Naive thymus-derived CD8-positive, alpha-beta T cell (primary cell): ENCODE data around the gene CABP2. TPM values are rescaled to one million over a fixed set of nuclear protein-coding genes. Genes with fewer than 3 reads are reported as not detected.
A peak's percentile ranks its signal among the peaks of the same experiment; 100 is the strongest.

Experiments
- ATAC-seq, 2 donors: fragments of 150-1000 bp; cut with Tn5 transposase in 1 of 2; sonication (Bioruptor Pico), chemical (Tn5 transposase) in 1 of 2; 1 replicate in 1 of 2; 2 replicates in 1 of 2; pipeline ENCODE4 v1.10.0; 2021; ENCODE audit warnings: mild to moderate bottlenecking in 2 of 2, moderate library complexity in 2 of 2
- POLR2A ChIA-PET: fragments of 350-600 bp; sonication (Branson Sonifier 250); formaldehyde crosslinking; loops from one replicate; lab custom pipeline; 2021; ENCODE audit warnings: antibody characterized with exemption; lab: Charles Lee
- DNase-seq, 10 donors: peaks; one replicate each; pipeline versions ENCODE4 v3.0.0 to v3.0.0-alpha.2; 2020 to 2022
- H3K27ac Mint-ChIP-seq, 10 donors: one replicate each; pipeline ENCODE4 v1.8.0; 2020 to 2022; ENCODE audit warnings: mild to moderate bottlenecking in 10 of 10, mixed read lengths in 10 of 10, moderate library complexity in 4 of 10, inconsistent platforms in 1 of 10
- H3K27me3 Mint-ChIP-seq, 5 donors: one replicate each; pipeline ENCODE4 v1.8.0; 2021 to 2022; ENCODE audit warnings: mixed read lengths in 5 of 5
- H3K36me3 Mint-ChIP-seq, 3 donors: one replicate each; pipeline ENCODE4 v1.8.0; 2020 to 2022; ENCODE audit warnings: mixed read lengths in 3 of 3, mild to moderate bottlenecking in 2 of 3, inconsistent platforms in 1 of 3
- H3K4me1 Mint-ChIP-seq, 4 donors: one replicate each; pipeline ENCODE4 v1.8.0; 2021 to 2022; ENCODE audit warnings: mixed read lengths in 4 of 4
- H3K4me3 Mint-ChIP-seq, 10 donors: one replicate each; pipeline ENCODE4 v1.8.0; 2020 to 2022; ENCODE audit warnings: mild to moderate bottlenecking in 10 of 10, mixed read lengths in 10 of 10, moderate library complexity in 6 of 10, inconsistent platforms in 1 of 10
- H3K9me3 Mint-ChIP-seq, 9 donors: one replicate each; pipeline ENCODE4 v1.8.0; 2020 to 2022; ENCODE audit warnings: mixed read lengths in 9 of 9, mild to moderate bottlenecking in 3 of 9, inconsistent platforms in 1 of 9, moderate library complexity in 1 of 9
- polyA plus RNA-seq, 3 donors: library from polyadenylated mRNA; unstranded; fragments of 300-500 nt; fragmentation: Illumina TruSeq; gene quantifications; one replicate each; pipeline ENCODE4 v1.2.3, GENCODE V29; 2021
- total RNA-seq, 8 experiments: library from RNA in 2 of 8; stranded (reverse) in 2 of 8; gene quantifications; one replicate each; pipeline ENCODE4 v1.2.3 and lab custom pipeline; 2021 to 2026

CABP2 gene
- total and polyA plus RNA-seq, 5 experiments from 2014 or later, result not detected

GRCh38 chr11:67534070-67534679 is 10.9 kb upstream of the CABP2 start:
- peaks cover 0 to 5% (median 0%) of the 10 kb centered on the region in 5 donors for H3K27me3 Mint-ChIP-seq
- H3K9me3 Mint-ChIP-seq, result peaks cover 0 to 20% (median 7%) of the 10 kb centered on the region in 9 donors
- no peak overlapping the region for H3K4me3 Mint-ChIP-seq
- DNase-seq, result no peak
- H3K27ac Mint-ChIP-seq, result no peak overlapping the region
- H3K36me3 Mint-ChIP-seq, result peaks cover 0 to 11% (median 3%) of the 10 kb centered on the region in 3 donors
- H3K4me1 Mint-ChIP-seq, result no peaks in the 10 kb centered on the region
- ATAC-seq, result no peak
- POLR2A ChIA-PET, result no interaction called here

GRCh38 chr11:67532889-67533288 is 9.6 kb upstream of the CABP2 start:
- no peak for DNase-seq
- Mint-ChIP-seq H3K4me1 (no peaks in the 10 kb centered on the region), H3K9me3 (peaks cover 0 to 20% (median 7%) of the 10 kb centered on the region in 9 donors), H3K27ac (no peak overlapping the region), H3K36me3 (peaks cover 0 to 11% (median 3%) of the 10 kb centered on the region in 3 donors), H3K4me3 (no peak overlapping the region), H3K27me3 (peaks cover 0 to 3% (median 0%) of the 10 kb centered on the region in 5 donors)
- ATAC-seq, result no peak
- POLR2A ChIA-PET, result no interaction called here

GRCh38 chr11:67530282-67530592 is 7.0 kb upstream of the CABP2 start:
- H3K4me3 Mint-ChIP-seq, result no peak overlapping the region
- peaks cover 0 to 12% (median 9%) of the 10 kb centered on the region in 5 donors for H3K27me3 Mint-ChIP-seq
- peaks cover 0 to 20% (median 6%) of the 10 kb centered on the region in 9 donors for H3K9me3 Mint-ChIP-seq
- H3K36me3 Mint-ChIP-seq, result peaks cover 0 to 11% (median 3%) of the 10 kb centered on the region in 3 donors
- H3K27ac Mint-ChIP-seq, result no peak overlapping the region
- ATAC-seq, result no peak
- no peaks in the 10 kb centered on the region for H3K4me1 Mint-ChIP-seq
- no peak for DNase-seq
- POLR2A ChIA-PET, result no interaction called here

GRCh38 chr11:67528376-67528775 is 5.1 kb upstream of the CABP2 start:
- Mint-ChIP-seq H3K4me1 (no peaks in the 10 kb centered on the region), H3K27ac (no peak overlapping the region)

GRCh38 chr11:67525275-67525976 is 2.2 kb upstream of the CABP2 start:
- Mint-ChIP-seq H3K9me3 (no peaks in the 10 kb centered on the region), H3K27ac (peak overlapping the region in 2 of 10 donors; percentile 33 to 48), H3K4me1 (no peaks in the 10 kb centered on the region), H3K27me3 (peaks cover 0 to 20% (median 5%) of the 10 kb centered on the region in 5 donors), H3K4me3 (no peak overlapping the region), H3K36me3 (no peaks in the 10 kb centered on the region)
- POLR2A ChIA-PET, result no interaction called here
- DNase-seq, result no peak
- no peak for ATAC-seq

More at GRCh38 chr11:67528376-67528775, 5.1 kb upstream of the CABP2 start:
- POLR2A ChIA-PET, result no interaction called here
- no peak for DNase-seq
- peaks cover 0 to 16% (median 7%) of the 10 kb centered on the region in 5 donors for H3K27me3 Mint-ChIP-seq
- no peak overlapping the region for H3K4me3 Mint-ChIP-seq
- no peaks in the 10 kb centered on the region for H3K36me3 Mint-ChIP-seq
- no peak for ATAC-seq
- peaks cover 0 to 6% (median 0%) of the 10 kb centered on the region in 9 donors for H3K9me3 Mint-ChIP-seq

GRCh38 chr11:67524480-67524808 is 1.2 kb upstream of the CABP2 start:
- DNase-seq (no peak), ATAC-seq (no peak)
- Mint-ChIP-seq H3K4me3 (no peak overlapping the region), H3K4me1 (no peaks in the 10 kb centered on the region), H3K9me3 (no peaks in the 10 kb centered on the region), H3K36me3 (no peaks in the 10 kb centered on the region), H3K27ac (no peak overlapping the region), H3K27me3 (peaks cover 0 to 20% (median 5%) of the 10 kb centered on the region in 5 donors)
- POLR2A ChIA-PET, result no interaction called here

GRCh38 chr11:67523556-67524479 is 572 bp upstream of the CABP2 start:
- Mint-ChIP-seq H3K4me1 (no peaks in the 10 kb centered on the region), H3K9me3 (no peaks in the 10 kb centered on the region), H3K4me3 (no peak overlapping the region), H3K27ac (no peak overlapping the region), H3K36me3 (no peaks in the 10 kb centered on the region), H3K27me3 (peaks cover 0 to 19% (median 5%) of the 10 kb centered on the region in 5 donors)
- ATAC-seq, result no peak
- POLR2A ChIA-PET, result no interaction called here
- no peak for DNase-seq

GRCh38 chr11:67522338-67522737 is 908 bp downstream of the CABP2 start:
- ATAC-seq, result no peak
- no peaks in the 10 kb centered on the region for H3K36me3 Mint-ChIP-seq

GRCh38 chr11:67521924-67522323 is 1.3 kb downstream of the CABP2 start:
- POLR2A ChIA-PET, result no interaction called here
- H3K27me3 Mint-ChIP-seq, result peaks cover 0 to 12% (median 0%) of the 10 kb centered on the region in 5 donors
- ATAC-seq, result no peak
- no peak overlapping the region for H3K27ac Mint-ChIP-seq
- H3K9me3 Mint-ChIP-seq, result no peaks in the 10 kb centered on the region
- no peak overlapping the region for H3K4me3 Mint-ChIP-seq
- no peak for DNase-seq
- H3K36me3 Mint-ChIP-seq, result no peaks in the 10 kb centered on the region
- no peaks in the 10 kb centered on the region for H3K4me1 Mint-ChIP-seq

More at GRCh38 chr11:67522338-67522737, 908 bp downstream of the CABP2 start:
- Mint-ChIP-seq H3K4me1 (no peaks in the 10 kb centered on the region), H3K27ac (no peak overlapping the region), H3K4me3 (no peak overlapping the region), H3K9me3 (no peaks in the 10 kb centered on the region), H3K27me3 (peaks cover 0 to 14% (median 2%) of the 10 kb centered on the region in 5 donors)
- DNase-seq, result no peak
- POLR2A ChIA-PET, result no interaction called here

GRCh38 chr11:67520856-67521824 is 2.1 kb downstream of the CABP2 start:
- ATAC-seq (no peak), DNase-seq (no peak)
- Mint-ChIP-seq H3K27me3 (peaks cover 0 to 11% (median 0%) of the 10 kb centered on the region in 5 donors), H3K36me3 (no peaks in the 10 kb centered on the region), H3K4me1 (no peaks in the 10 kb centered on the region), H3K4me3 (no peak overlapping the region), H3K27ac (no peak overlapping the region), H3K9me3 (no peaks in the 10 kb centered on the region)
- POLR2A ChIA-PET, result no interaction called here

- ATAC-seq (no peak), DNase-seq (no peak)
- H3K4me3 Mint-ChIP-seq, result no peak overlapping the region
- H3K27ac Mint-ChIP-seq, result no peak overlapping the region
- no peaks in the 10 kb centered on the region for H3K4me1 Mint-ChIP-seq
- POLR2A ChIA-PET, result no interaction called here
- no peaks in the 10 kb centered on the region for H3K9me3 Mint-ChIP-seq
- peaks cover 0 to 6% (median 3%) of the 10 kb centered on the region in 5 donors for H3K27me3 Mint-ChIP-seq
- no peaks in the 10 kb centered on the region for H3K36me3 Mint-ChIP-seq
Observed at GRCh38 chr11:67519726-67520125, 3.5 kb downstream of the CABP2 start.
